ENCODE data around the gene ZNF385B.

DNA sequence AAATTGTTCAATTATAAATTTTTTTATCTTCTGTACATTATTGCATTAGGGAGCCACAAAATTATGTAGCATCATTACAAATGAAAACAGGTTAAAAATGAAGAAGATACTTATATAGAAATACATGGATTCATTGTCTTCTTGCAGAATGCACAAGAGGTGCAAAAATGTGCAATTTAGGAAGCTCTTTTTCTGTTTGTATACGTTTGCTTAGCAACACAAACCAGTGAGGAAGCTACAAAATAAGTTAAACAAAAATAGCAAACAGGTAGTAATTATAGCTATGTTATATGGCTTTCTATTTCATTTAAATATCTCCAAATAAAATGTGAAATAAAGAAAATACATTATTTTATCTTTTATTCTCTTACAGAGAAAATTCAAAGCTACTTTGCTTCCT, 419.2 kb downstream of the ZNF385B start:
- no peak for TF ChIP-seq EZH2phosphoT487 (IDR thresholded peaks at IDR 0.05; ENCODE audit: borderline replicate concordance, low read depth, low read length)
- TF ChIP-seq, protein P1, sequence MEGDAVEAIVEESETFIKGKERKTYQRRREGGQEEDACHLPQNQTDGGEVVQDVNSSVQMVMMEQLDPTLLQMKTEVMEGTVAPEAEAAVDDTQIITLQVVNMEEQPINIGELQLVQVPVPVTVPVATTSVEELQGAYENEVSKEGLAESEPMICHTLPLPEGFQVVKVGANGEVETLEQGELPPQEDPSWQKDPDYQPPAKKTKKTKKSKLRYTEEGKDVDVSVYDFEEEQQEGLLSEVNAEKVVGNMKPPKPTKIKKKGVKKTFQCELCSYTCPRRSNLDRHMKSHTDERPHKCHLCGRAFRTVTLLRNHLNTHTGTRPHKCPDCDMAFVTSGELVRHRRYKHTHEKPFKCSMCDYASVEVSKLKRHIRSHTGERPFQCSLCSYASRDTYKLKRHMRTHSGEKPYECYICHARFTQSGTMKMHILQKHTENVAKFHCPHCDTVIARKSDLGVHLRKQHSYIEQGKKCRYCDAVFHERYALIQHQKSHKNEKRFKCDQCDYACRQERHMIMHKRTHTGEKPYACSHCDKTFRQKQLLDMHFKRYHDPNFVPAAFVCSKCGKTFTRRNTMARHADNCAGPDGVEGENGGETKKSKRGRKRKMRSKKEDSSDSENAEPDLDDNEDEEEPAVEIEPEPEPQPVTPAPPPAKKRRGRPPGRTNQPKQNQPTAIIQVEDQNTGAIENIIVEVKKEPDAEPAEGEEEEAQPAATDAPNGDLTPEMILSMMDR (conservative IDR thresholded peaks at IDR 0.05; ENCODE audit: low read length), result no peak

All from OCI-LY7 (cell line).